Measurements from ENCODE around the gene CUX1. TPM values are rescaled to one million over a fixed set of nuclear protein-coding genes. Genes with fewer than 3 reads are reported as not detected.
"Not testable (repeated sequence)": the region's sequence is repeated elsewhere in the genome, so short reads cannot be mapped to it uniquely, and the experiment has no call there.

CUX1 gene
- total RNA-seq, 2 experiments from 2014 or later: 20.2 to 20.4 TPM

GRCh38 chr7:102322202-102322715 lies 504.8 kb downstream of the CUX1 start:
- no peak for DNase-seq
- TF ChIP-seq CTCF (IDR thresholded peaks at IDR 0.05): no peak
- Mint-ChIP-seq H3K4me1 (ENCODE audit: low read depth) (peaks cover 1% of the 10 kb centered on the region), H3K36me3 (ENCODE audit: low read depth) (no peaks in the 10 kb centered on the region), H3K9me3 (no peaks in the 10 kb centered on the region), H3K27me3 (peaks cover 8% of the 10 kb centered on the region), H3K4me3 (no peak overlapping the region), H3K27ac (no peak overlapping the region)
- ChIA-PET POLR2A (no interaction called here), CTCF (no interaction called here)
- intact Hi-C loops (cut with micrococcal nuclease): no loop called here
- no peak for ATAC-seq

GRCh38 chr7:102323914-102324195 lies 506.4 kb downstream of the CUX1 start:
- no peaks in the 10 kb centered on the region for H3K9me3 Mint-ChIP-seq
- no peak overlapping the region for H3K4me3 Mint-ChIP-seq
- ChIA-PET CTCF (no interaction called here), POLR2A (no interaction called here)
- intact Hi-C loops (cut with micrococcal nuclease): no loop called here
- no peaks in the 10 kb centered on the region for H3K36me3 Mint-ChIP-seq (ENCODE audit: low read depth)
- ATAC-seq: no peak
- H3K4me1 Mint-ChIP-seq (ENCODE audit: low read depth): peaks cover 1% of the 10 kb centered on the region
- no peak for TF ChIP-seq CTCF (IDR thresholded peaks at IDR 0.05)
- peaks cover 14% of the 10 kb centered on the region for H3K27me3 Mint-ChIP-seq
- no peak for DNase-seq
- no peak overlapping the region for H3K27ac Mint-ChIP-seq

GRCh38 chr7:102325106-102325505 lies 507.7 kb downstream of the CUX1 start:
- ATAC-seq; H3K4me1 Mint-ChIP-seq (ENCODE audit: low read depth); intact Hi-C loops (cut with micrococcal nuclease); H3K9me3 Mint-ChIP-seq; POLR2A ChIA-PET; H3K27ac Mint-ChIP-seq; CTCF ChIA-PET; H3K4me3 Mint-ChIP-seq; H3K36me3 Mint-ChIP-seq (ENCODE audit: low read depth); DNase-seq: not testable (repeated sequence)
- peaks cover 14% of the 10 kb centered on the region for H3K27me3 Mint-ChIP-seq

- Mint-ChIP-seq H3K4me3 (no peak overlapping the region), H3K36me3 (ENCODE audit: low read depth) (no peaks in the 10 kb centered on the region), H3K4me1 (ENCODE audit: low read depth) (peaks cover 1% of the 10 kb centered on the region), H3K9me3 (no peaks in the 10 kb centered on the region), H3K27me3 (peaks cover 10% of the 10 kb centered on the region), H3K27ac (no peak overlapping the region)
- no peak for DNase-seq
- ChIA-PET POLR2A (interaction anchor here (0.6 kb wide), 2 partner anchors 43 to 437 kb away, joined by 3 read pairs; no protein-coding TSS in a partner anchor), CTCF (no interaction called here)
- no peak for TF ChIP-seq CTCF (IDR thresholded peaks at IDR 0.05)
- no peak for ATAC-seq
- intact Hi-C loops (cut with micrococcal nuclease): no loop called here
Observed at GRCh38 chr7:102326157-102326889, 508.9 kb downstream of the CUX1 start.

GRCh38 chr7:102327183-102327582 lies 509.8 kb downstream of the CUX1 start:
- CTCF ChIA-PET: not testable (repeated sequence)

GRCh38 chr7:102328863-102329262 lies 511.4 kb downstream of the CUX1 start:
- ATAC-seq; POLR2A ChIA-PET; H3K4me1 Mint-ChIP-seq (ENCODE audit: low read depth); H3K4me3 Mint-ChIP-seq; H3K27me3 Mint-ChIP-seq; H3K36me3 Mint-ChIP-seq (ENCODE audit: low read depth); CTCF ChIA-PET; intact Hi-C loops (cut with micrococcal nuclease); DNase-seq; H3K9me3 Mint-ChIP-seq; H3K27ac Mint-ChIP-seq: not testable (repeated sequence)

More at GRCh38 chr7:102327183-102327582, 509.8 kb downstream of the CUX1 start:
- DNase-seq; H3K4me3 Mint-ChIP-seq; H3K4me1 Mint-ChIP-seq (ENCODE audit: low read depth); H3K27me3 Mint-ChIP-seq; intact Hi-C loops (cut with micrococcal nuclease); H3K27ac Mint-ChIP-seq; H3K9me3 Mint-ChIP-seq; ATAC-seq; H3K36me3 Mint-ChIP-seq (ENCODE audit: low read depth); POLR2A ChIA-PET: not testable (repeated sequence)

GRCh38 chr7:102329366-102329765 lies 511.9 kb downstream of the CUX1 start:
- H3K27me3 Mint-ChIP-seq; H3K4me3 Mint-ChIP-seq; H3K4me1 Mint-ChIP-seq (ENCODE audit: low read depth); ATAC-seq; H3K36me3 Mint-ChIP-seq (ENCODE audit: low read depth); POLR2A ChIA-PET; intact Hi-C loops (cut with micrococcal nuclease); DNase-seq; H3K9me3 Mint-ChIP-seq; H3K27ac Mint-ChIP-seq; CTCF ChIA-PET: not testable (repeated sequence)

GRCh38 chr7:102330666-102331460 lies 513.4 kb downstream of the CUX1 start:
- intact Hi-C loops (cut with micrococcal nuclease); DNase-seq; H3K4me1 Mint-ChIP-seq (ENCODE audit: low read depth); H3K36me3 Mint-ChIP-seq (ENCODE audit: low read depth); H3K9me3 Mint-ChIP-seq; H3K27me3 Mint-ChIP-seq; CTCF ChIA-PET; POLR2A ChIA-PET; H3K4me3 Mint-ChIP-seq; H3K27ac Mint-ChIP-seq; ATAC-seq: not testable (repeated sequence)

Data from activated CD8-positive, alpha-beta T cell treated with anti-CD3 and anti-CD28 coated beads for 36 hours (primary cell).